GM12878 (cell line): ENCODE measurements around the gene GAS6. TPM values are rescaled to one million over a fixed set of nuclear protein-coding genes. Genes with fewer than 3 reads are reported as not detected.

Source experiments
- ATAC-seq: fragments of 200-7000 bp; cut with Tn5 transposase; 3 replicates; pipeline ENCODE4 v1.9.1; 2020; ENCODE audit warnings: mild to moderate bottlenecking, moderate library complexity
- BruUV-seq: library from RNA; stranded (reverse); fragments of 400-500 nt; replicated peaks from 2 replicates; lab custom pipeline; 2021; lab: Mats Ljungman, UMichigan
- CTCF ChIA-PET: fragments of 300-600 bp; sonication (Branson Sonifier 250); formaldehyde crosslinking; extraction: SDS; loops from one replicate; lab custom pipeline; 2021; ENCODE audit warnings: inconsistent platforms; lab: Yijun Ruan, JAX
- POLR2A ChIA-PET: fragments of 350-600 bp; formaldehyde crosslinking; extraction: SDS; loops from one replicate; lab custom pipeline; 2021; ENCODE audit warnings: inconsistent platforms; lab: Charles Lee
- RAD21 ChIA-PET: fragments of 300-600 bp; sonication (Branson Sonifier 250); formaldehyde crosslinking; loops from one replicate; lab custom pipeline; 2023; ENCODE audit warnings: antibody characterized with exemption; ENCODE audit not compliant: unreplicated experiment; lab: Charles Lee
- SMC1A ChIA-PET: fragments of 300-600 bp; sonication (Branson Sonifier 250); formaldehyde crosslinking; loops from one replicate; lab custom pipeline; 2023; ENCODE audit not compliant: unreplicated experiment, uncharacterized antibody; lab: Charles Lee
- DNase-seq: peaks from one replicate; pipeline ENCODE4 v3.0.0-alpha.2; 2011; ENCODE audit warnings: low read depth, low spot score
- FAIRE-seq: peaks from 3 replicates; lab custom pipeline; 2011; peaks lifted over from hg19 to GRCh38; lab: Jason Lieb, UNC
- H2AFZ ChIP-seq: 2 replicates; pipeline ENCODE4 v1.6.0; 2011; ENCODE audit warnings: low read depth, low read length, control low read depth; ENCODE audit not compliant: control insufficient read depth
- H3K27ac ChIP-seq: 2 replicates; pipeline ENCODE4 v1.5.1; 2011; ENCODE audit warnings: control low read depth; ENCODE audit not compliant: control insufficient read depth, insufficient read depth
- H3K27me3 ChIP-seq, 2 experiments: replicated peaks in 1 of 2; 2 replicates each; pipeline versions ENCODE4 v1.6.0 to v1.6.1; 2011; ENCODE audit warnings: low read length in 1 of 2; ENCODE audit not compliant: control insufficient read depth in 2 of 2, insufficient read depth in 2 of 2
- H3K36me3 ChIP-seq, 2 experiments: 2 replicates each; pipeline ENCODE4 v1.5.1; 2011; ENCODE audit warnings: low read length in 1 of 2; ENCODE audit not compliant: control insufficient read depth in 2 of 2, insufficient read depth in 2 of 2
- H3K4me1 ChIP-seq: 2 replicates; pipeline ENCODE4 v1.6.1; 2011; ENCODE audit warnings: mild to moderate bottlenecking, low read length, moderate library complexity, mixed read lengths; ENCODE audit not compliant: control insufficient read depth, insufficient read depth
- H3K4me2 ChIP-seq: 2 replicates; pipeline ENCODE4 v1.6.0; 2011; ENCODE audit warnings: control low read depth; ENCODE audit not compliant: control insufficient read depth, insufficient read depth
- H3K4me3 ChIP-seq: fragments of 200-600 bp; sonication (generic); 2 replicates; pipeline ENCODE4 v1.5.1; 2016
- H3K79me2 ChIP-seq: 2 replicates; pipeline ENCODE4 v1.6.0; 2011; ENCODE audit warnings: low read length; ENCODE audit not compliant: control insufficient read depth, insufficient read depth
- H3K9ac ChIP-seq: 2 replicates; pipeline ENCODE4 v1.8.0; 2011; ENCODE audit warnings: low read length, control low read depth, mixed read lengths; ENCODE audit not compliant: control insufficient read depth, insufficient read depth
- H3K9me3 ChIP-seq: replicated peaks from 3 replicates; pipeline ENCODE4 v1.5.1; 2011; ENCODE audit warnings: mild to moderate bottlenecking, low read length; ENCODE audit not compliant: control insufficient read depth, insufficient read depth
- H4K20me1 ChIP-seq: 2 replicates; pipeline ENCODE4 v1.6.0; 2011; ENCODE audit not compliant: control insufficient read depth, insufficient read depth
- CEBPZ ChIP-seq: fragments of 150-350 bp; IDR thresholded peaks from 2 replicates; pipeline ENCODE4 v1.6.1; 2016; ENCODE audit warnings: low read depth, low read length
- E4F1 ChIP-seq: fragments of 450-650 bp; IDR thresholded peaks from 2 replicates; pipeline ENCODE4 v1.6.1; 2018; ENCODE audit warnings: borderline replicate concordance, mild to moderate bottlenecking; ENCODE audit not compliant: partially characterized antibody
- JUND ChIP-seq: IDR thresholded peaks from 2 replicates; pipeline ENCODE4 v1.6.1; 2012; ENCODE audit warnings: low read depth, mild to moderate bottlenecking, low read length, improper control_type of control experiment, moderate library complexity
- KLF5 ChIP-seq: fragments of 450-650 bp; IDR thresholded peaks from 2 replicates; pipeline ENCODE4 v1.6.1; 2014; ENCODE audit warnings: mild to moderate bottlenecking; ENCODE audit not compliant: partially characterized antibody
- SIX5 ChIP-seq: IDR thresholded peaks from 2 replicates; pipeline ENCODE4 v1.6.1; 2011; ENCODE audit warnings: mild to moderate bottlenecking, low read depth, low read length, moderate library complexity; ENCODE audit not compliant: severe bottlenecking
- SREBF1 ChIP-seq: IDR thresholded peaks from 2 replicates; pipeline ENCODE4 v1.6.1; 2012; ENCODE audit warnings: mild to moderate bottlenecking, low read length
- TCF7 ChIP-seq: IDR thresholded peaks from 2 replicates; pipeline ENCODE4 v1.6.1; 2014; ENCODE audit warnings: antibody characterized with exemption, borderline replicate concordance
- WGBS: methylation state at CpG from one replicate; pipeline ENCODE4 v1.1.6; 2016; ENCODE audit warnings: low lambda C conversion rate; ENCODE audit not compliant: insufficient replicate concordance, insufficient coverage; ENCODE audit errors: missing lambda C conversion rate; 5-methylcytosine and 5-hydroxymethylcytosine counted together
- in situ Hi-C: fragments of 300-500 bp; cut with MboI; formaldehyde crosslinking; loops from 9 replicates; pipeline ENCODE4 v1.14.3; 2018; ENCODE audit warnings: mixed read lengths
- intact Hi-C: fragments of 100-400 bp; cut with micrococcal nuclease; formaldehyde crosslinking; loops from one replicate; pipeline ENCODE4 v1.14.2; 2022; ENCODE audit not compliant: unreplicated experiment
- polyA plus RNA-seq, 11 experiments: library from polyadenylated mRNA; depleted of rRNA in 4 of 11; unstranded in 6 of 11; stranded (reverse) in 5 of 11; fragments of >200 nt; fragmentation: Nextera tagmentation in 4 of 11; fragmentation: Illumina TruSeq in 1 of 11; extraction: Ambion mirVana in 4 of 11; extraction: Trizol in 1 of 11; gene quantifications; 1 replicate in 1 of 11; 2 replicates in 10 of 11; pipeline versions ENCODE4 v1.2.1 to v1.2.3, GENCODE V29; 2011 to 2016; ENCODE audit warnings: inconsistent platforms in 2 of 11, missing spikeins in 2 of 11, low read depth in 1 of 11
- total RNA-seq, 4 experiments: library from RNA; depleted of rRNA in 3 of 4; stranded (reverse); fragments of >200 nt in 3 of 4; fragmentation: Illumina TruSeq in 1 of 4; extraction: Trizol in 1 of 4; gene quantifications; 2 replicates each; pipeline versions ENCODE4 v1.2.1 to v1.2.3, GENCODE V29; 2013 to 2021

GAS6 gene
- total and polyA plus RNA-seq, 10 of the 15 experiments (the other 5 are each of a cell fraction or from before 2014, with no cell fraction given) = 0.03 to 0.59 (median 0.10) TPM; not detected in 2

GRCh38 chr13:113906571-113906970 is 42.7 kb upstream of the GAS6 start:
- no TSS peak for BruUV-seq
- CTCF ChIA-PET = no interaction called here
- no peak for DNase-seq
- WGBS = 35% methylated on average over 4 of the region's 4 CpGs
- H3K4me2 ChIP-seq = no peak overlapping the region
- H3K27ac ChIP-seq = no peak overlapping the region
- H4K20me1 ChIP-seq = no peaks in the 10 kb centered on the region
- TF ChIP-seq SREBF1 = no peak
- in situ Hi-C loops = no loop called here
- RAD21 ChIA-PET = no interaction called here
- no peaks in the 10 kb centered on the region for H3K79me2 ChIP-seq
- intact Hi-C loops = no loop called here
- H3K36me3 ChIP-seq = no peaks in the 10 kb centered on the region
- H3K9ac ChIP-seq = no peak overlapping the region
- FAIRE-seq = no peak
- POLR2A ChIA-PET = no interaction called here
- H3K4me3 ChIP-seq = no peak overlapping the region
- H2AFZ ChIP-seq = no peak overlapping the region
- SMC1A ChIA-PET = no interaction called here
- H3K4me1 ChIP-seq = no peaks in the 10 kb centered on the region
- H3K27me3 ChIP-seq = peaks cover 1 to 3% of the 10 kb centered on the region in 2 experiments; a peak in 3 of 4 replicates
- no peaks in the 10 kb centered on the region for H3K9me3 ChIP-seq
- ATAC-seq = no peak

- Histone ChIP-seq H3K27ac (no peak overlapping the region), H2AFZ (no peak overlapping the region), H3K27me3 (peaks cover 0 to 1% of the 10 kb centered on the region in 2 experiments; a peak in 3 of 4 replicates), H3K4me1 (no peaks in the 10 kb centered on the region), H3K4me2 (no peak overlapping the region), H4K20me1 (no peaks in the 10 kb centered on the region), H3K36me3 (no peaks in the 10 kb centered on the region), H3K79me2 (no peaks in the 10 kb centered on the region), H3K9me3 (no peaks in the 10 kb centered on the region), H3K4me3 (no peak overlapping the region)
- FAIRE-seq (no peak), DNase-seq (no peak)
- 42% methylated on average over 8 of the region's 8 CpGs for WGBS
- in situ Hi-C loops = no loop called here
- CTCF ChIA-PET = no interaction called here
- RAD21 ChIA-PET = no interaction called here
- POLR2A ChIA-PET = no interaction called here
- SMC1A ChIA-PET = no interaction called here
- no peak for TF ChIP-seq JUND
- TF ChIP-seq TCF7 = no peak
- no peak for TF ChIP-seq E4F1
- no peak for TF ChIP-seq KLF5
- TF ChIP-seq CEBPZ = no peak
- TF ChIP-seq SIX5 = no peak
- TF ChIP-seq, all 136 proteins: peak for 0
- BruUV-seq = no TSS peak
- no peak for ATAC-seq
- intact Hi-C loops = no loop called here
- H3K9ac ChIP-seq = no peak overlapping the region
Measured at GRCh38 chr13:113905942-113906341, 42.1 kb upstream of the GAS6 start.
